Measurements from ENCODE around the gene RBM27.

DNA sequence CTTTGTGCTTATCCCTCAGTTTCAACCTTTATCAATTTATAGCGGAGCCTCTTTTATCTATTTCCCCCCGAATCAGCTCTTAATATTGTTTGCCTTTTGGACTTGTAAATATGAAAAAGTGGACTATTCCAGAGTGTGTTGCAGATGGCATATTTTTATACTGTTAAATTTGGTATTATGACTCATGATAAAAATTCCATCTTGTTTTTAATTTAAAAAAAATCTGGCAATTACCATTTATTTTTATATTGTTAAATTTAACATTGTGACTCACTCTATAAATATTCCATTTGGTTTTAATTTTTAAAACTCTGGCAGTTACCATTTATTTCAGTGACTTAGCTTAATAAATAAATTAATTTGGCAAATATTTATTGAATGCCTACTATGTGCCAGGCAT is 37.5 kb downstream of the RBM27 start:
- TF ChIP-seq, protein P1, sequence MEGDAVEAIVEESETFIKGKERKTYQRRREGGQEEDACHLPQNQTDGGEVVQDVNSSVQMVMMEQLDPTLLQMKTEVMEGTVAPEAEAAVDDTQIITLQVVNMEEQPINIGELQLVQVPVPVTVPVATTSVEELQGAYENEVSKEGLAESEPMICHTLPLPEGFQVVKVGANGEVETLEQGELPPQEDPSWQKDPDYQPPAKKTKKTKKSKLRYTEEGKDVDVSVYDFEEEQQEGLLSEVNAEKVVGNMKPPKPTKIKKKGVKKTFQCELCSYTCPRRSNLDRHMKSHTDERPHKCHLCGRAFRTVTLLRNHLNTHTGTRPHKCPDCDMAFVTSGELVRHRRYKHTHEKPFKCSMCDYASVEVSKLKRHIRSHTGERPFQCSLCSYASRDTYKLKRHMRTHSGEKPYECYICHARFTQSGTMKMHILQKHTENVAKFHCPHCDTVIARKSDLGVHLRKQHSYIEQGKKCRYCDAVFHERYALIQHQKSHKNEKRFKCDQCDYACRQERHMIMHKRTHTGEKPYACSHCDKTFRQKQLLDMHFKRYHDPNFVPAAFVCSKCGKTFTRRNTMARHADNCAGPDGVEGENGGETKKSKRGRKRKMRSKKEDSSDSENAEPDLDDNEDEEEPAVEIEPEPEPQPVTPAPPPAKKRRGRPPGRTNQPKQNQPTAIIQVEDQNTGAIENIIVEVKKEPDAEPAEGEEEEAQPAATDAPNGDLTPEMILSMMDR (IDR thresholded peaks at IDR 0.05; ENCODE audit: low read length): no peak
- no peak for TF ChIP-seq EZH2 (IDR thresholded peaks at IDR 0.05; ENCODE audit: borderline replicate concordance, low read length)

All from OCI-LY1 (cell line).